ENCODE data around the gene PHF10. TPM values are rescaled to one million over a fixed set of nuclear protein-coding genes. Genes with fewer than 3 reads are reported as not detected.

The PHF10 gene
- total RNA-seq, 2 donors from 2014 or later = 38.4 to 62.3 TPM

DNA sequence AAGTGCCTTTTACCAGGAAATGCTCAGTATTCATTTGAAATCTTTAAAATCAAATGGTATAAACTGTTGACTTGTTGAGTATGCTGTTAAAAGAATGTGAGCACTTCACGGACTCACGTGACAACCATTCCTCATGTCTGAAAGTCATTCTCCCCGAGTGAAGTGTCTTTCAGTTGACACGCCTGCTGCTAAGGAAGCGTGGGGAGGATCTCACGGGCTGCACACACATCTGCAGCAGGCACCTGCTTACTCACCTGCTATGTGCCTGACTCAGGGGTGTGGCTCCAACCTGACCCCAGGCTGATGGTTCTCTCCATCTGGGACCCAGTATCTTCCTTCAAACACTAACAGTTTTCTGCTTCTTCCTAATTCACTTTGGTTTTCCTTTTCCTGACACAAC, 55.2 kb downstream of the PHF10 start:
- TF ChIP-seq CTCF (IDR thresholded peaks at IDR 0.05) = no peak
- DNase-seq (ENCODE audit: low spot score) (no peak), ATAC-seq (ENCODE audit: insufficient number of reproducible peaks, low FRiP score, low read depth) (no peak)
- H3K27me3 ChIP-seq (replicated peaks; ENCODE audit: insufficient read depth) = no peaks in the 10 kb centered on the region
- no peaks in the 10 kb centered on the region for H3K4me1 ChIP-seq (ENCODE audit: control insufficient read depth in 1 of 2, low read depth in 2 of 2)
- H3K4me3 ChIP-seq = no peak overlapping the region
- no peaks in the 10 kb centered on the region for H3K9me3 ChIP-seq
- H3K27ac ChIP-seq = no peak overlapping the region
- peaks cover 8% of the 10 kb centered on the region for H3K36me3 ChIP-seq

DNA sequence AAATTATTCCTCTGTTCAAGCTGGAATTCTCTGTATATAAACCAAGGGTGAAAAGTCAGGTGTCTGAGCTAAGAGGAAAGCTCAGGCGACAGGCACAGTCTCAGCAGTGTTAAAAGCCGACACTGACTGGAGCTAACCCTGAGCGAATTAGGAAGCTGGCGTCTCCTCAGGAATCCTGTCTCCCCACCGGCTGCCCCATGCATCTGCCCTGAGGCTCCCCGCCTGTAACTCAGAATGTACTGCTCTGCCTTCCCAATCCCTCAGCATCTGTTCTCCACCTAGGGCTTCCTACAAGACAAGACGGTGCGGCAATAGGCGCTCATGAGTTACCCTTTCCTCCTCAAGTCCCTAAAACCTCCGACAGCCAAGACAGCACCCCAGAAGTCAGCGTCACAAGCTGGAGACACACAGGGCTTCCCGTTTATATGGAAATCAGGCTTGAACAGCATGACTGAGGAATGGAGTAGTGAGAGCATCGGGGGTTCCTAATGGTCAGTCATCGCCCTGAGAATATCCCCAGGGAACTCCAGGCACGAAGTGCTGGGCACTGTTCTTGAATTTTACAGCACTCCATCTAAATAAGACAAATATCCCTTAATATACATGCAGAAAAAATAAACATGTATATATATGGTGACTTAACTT, 56.0 kb downstream of the PHF10 start:
- no peak overlapping the region for H3K4me3 ChIP-seq
- H3K4me1 ChIP-seq (ENCODE audit: control insufficient read depth in 1 of 2, low read depth in 2 of 2) = no peaks in the 10 kb centered on the region
- H3K9me3 ChIP-seq = no peaks in the 10 kb centered on the region
- TF ChIP-seq CTCF (IDR thresholded peaks at IDR 0.05) = no peak
- no peak overlapping the region for H3K27ac ChIP-seq
- peaks cover 8% of the 10 kb centered on the region for H3K36me3 ChIP-seq
- ATAC-seq (ENCODE audit: insufficient number of reproducible peaks, low FRiP score, low read depth) = no peak
- H3K27me3 ChIP-seq (replicated peaks; ENCODE audit: insufficient read depth) = no peaks in the 10 kb centered on the region
- DNase-seq (ENCODE audit: low spot score) = no peak

GRCh38 chr6:169667716-169668115, 56.6 kb downstream of the PHF10 start:
- H3K4me3 ChIP-seq = no peak overlapping the region
- H3K4me1 ChIP-seq (ENCODE audit: control insufficient read depth in 1 of 2, low read depth in 2 of 2) = no peaks in the 10 kb centered on the region
- H3K36me3 ChIP-seq = peaks cover 8% of the 10 kb centered on the region
- H3K27me3 ChIP-seq (replicated peaks; ENCODE audit: insufficient read depth) = no peaks in the 10 kb centered on the region
- H3K27ac ChIP-seq = no peak overlapping the region
- ATAC-seq (ENCODE audit: insufficient number of reproducible peaks, low FRiP score, low read depth) (no peak), DNase-seq (ENCODE audit: low spot score) (no peak)
- TF ChIP-seq CTCF (IDR thresholded peaks at IDR 0.05) = no peak
- no peaks in the 10 kb centered on the region for H3K9me3 ChIP-seq

- Histone ChIP-seq H3K4me1 (ENCODE audit: control insufficient read depth in 1 of 2, low read depth in 2 of 2) (no peaks in the 10 kb centered on the region), H3K27ac (no peak overlapping the region), H3K36me3 (peaks cover 10% of the 10 kb centered on the region), H3K9me3 (no peaks in the 10 kb centered on the region), H3K4me3 (no peak overlapping the region), H3K27me3 (replicated peaks; ENCODE audit: insufficient read depth) (no peaks in the 10 kb centered on the region)
- TF ChIP-seq CTCF (IDR thresholded peaks at IDR 0.05) = no peak
- DNase-seq (ENCODE audit: low spot score) (no peak), ATAC-seq (ENCODE audit: insufficient number of reproducible peaks, low FRiP score, low read depth) (no peak)
Measured at GRCh38 chr6:169666441-169666840, 57.9 kb downstream of the PHF10 start.

GRCh38 chr6:169665289-169665688, 59.0 kb downstream of the PHF10 start:
- Histone ChIP-seq H3K4me1 (ENCODE audit: control insufficient read depth in 1 of 2, low read depth in 2 of 2) (no peaks in the 10 kb centered on the region), H3K27me3 (replicated peaks; ENCODE audit: insufficient read depth) (no peaks in the 10 kb centered on the region), H3K9me3 (no peaks in the 10 kb centered on the region), H3K36me3 (peaks cover 7% of the 10 kb centered on the region), H3K27ac (no peak overlapping the region), H3K4me3 (no peak overlapping the region)
- TF ChIP-seq CTCF (IDR thresholded peaks at IDR 0.05) = no peak
- no peak for ATAC-seq (ENCODE audit: insufficient number of reproducible peaks, low FRiP score, low read depth)
- DNase-seq (ENCODE audit: low spot score) = no peak
